ENCODE results near the gene OR2Z1. TPM values are rescaled to one million over a fixed set of nuclear protein-coding genes. Genes with fewer than 3 reads are reported as not detected.
"Not testable (repeated sequence)": the region's sequence is repeated elsewhere in the genome, so short reads cannot be mapped to it uniquely, and the experiment has no call there.

The OR2Z1 gene
- total RNA-seq, 4 donors from 2014 or later: not detected

DNA sequence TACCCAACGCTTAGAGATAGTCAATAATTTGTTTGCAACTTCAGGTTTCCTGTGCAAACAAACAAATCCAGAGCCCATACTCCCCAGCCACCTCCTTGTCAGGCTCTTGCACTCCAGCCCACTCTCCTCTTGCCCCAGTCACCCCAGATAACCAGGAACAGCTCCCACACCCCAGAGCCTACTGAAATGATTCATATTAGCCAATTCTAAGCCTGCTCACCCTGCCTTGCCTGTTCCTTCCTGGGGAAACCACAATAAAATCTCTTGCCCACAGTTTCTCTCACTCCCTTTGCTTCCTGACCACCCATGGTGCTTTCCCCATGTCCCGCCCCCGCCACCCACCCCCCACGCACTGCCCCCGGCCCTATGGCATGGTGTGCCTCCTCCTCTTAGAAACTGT lies 19.1 kb upstream of the OR2Z1 start:
- 20 to 33% methylated on average over 1 to 4 of the region's 5 CpGs for WGBS, 2 donors (ENCODE audit: low coverage in 1 of 2)
- TF ChIP-seq POLR2A (IDR thresholded peaks at IDR 0.05) (no peak), EP300 (IDR thresholded peaks at IDR 0.05) (no peak), CTCF (IDR thresholded peaks at IDR 0.05) (no peak)

GRCh38 chr19:8703223-8703622 lies 18.2 kb upstream of the OR2Z1 start:
- 47 to 54% methylated on average over 7 of the region's 7 CpGs for WGBS, 2 donors (ENCODE audit: low coverage in 1 of 2)
- peaks cover 55% of the 10 kb centered on the region for H3K27me3 ChIP-seq
- H3K9me3 ChIP-seq: no peaks in the 10 kb centered on the region
- H3K36me3 ChIP-seq: no peaks in the 10 kb centered on the region
- no peak overlapping the region for H3K4me3 ChIP-seq
- ATAC-seq: no peak
- TF ChIP-seq POLR2A (IDR thresholded peaks at IDR 0.05) (no peak), EP300 (IDR thresholded peaks at IDR 0.05) (no peak), CTCF (IDR thresholded peaks at IDR 0.05) (no peak), POLR2AphosphoS5 (IDR thresholded peaks at IDR 0.05) (no peak)
- H3K27ac ChIP-seq: no peak overlapping the region
- H3K4me1 ChIP-seq: no peaks in the 10 kb centered on the region

More for the DNA sequence above, 19.1 kb upstream of the OR2Z1 start:
- no peaks in the 10 kb centered on the region for H3K4me1 ChIP-seq
- no peak for ATAC-seq
- peaks cover 64% of the 10 kb centered on the region for H3K27me3 ChIP-seq
- H3K9me3 ChIP-seq: no peaks in the 10 kb centered on the region
- no peak overlapping the region for H3K4me3 ChIP-seq
- no peak overlapping the region for H3K27ac ChIP-seq
- H3K36me3 ChIP-seq: no peaks in the 10 kb centered on the region

GRCh38 chr19:8705304-8705703 lies 16.1 kb upstream of the OR2Z1 start:
- WGBS, 2 donors (ENCODE audit: low coverage in 1 of 2): 78 to 100% methylated on average over 1 to 3 of the region's 3 CpGs
- not testable (repeated sequence) for H3K27ac ChIP-seq, H3K4me3 ChIP-seq, H3K9me3 ChIP-seq, H3K36me3 ChIP-seq, H3K4me1 ChIP-seq, ATAC-seq
- peaks cover 41% of the 10 kb centered on the region for H3K27me3 ChIP-seq

DNA sequence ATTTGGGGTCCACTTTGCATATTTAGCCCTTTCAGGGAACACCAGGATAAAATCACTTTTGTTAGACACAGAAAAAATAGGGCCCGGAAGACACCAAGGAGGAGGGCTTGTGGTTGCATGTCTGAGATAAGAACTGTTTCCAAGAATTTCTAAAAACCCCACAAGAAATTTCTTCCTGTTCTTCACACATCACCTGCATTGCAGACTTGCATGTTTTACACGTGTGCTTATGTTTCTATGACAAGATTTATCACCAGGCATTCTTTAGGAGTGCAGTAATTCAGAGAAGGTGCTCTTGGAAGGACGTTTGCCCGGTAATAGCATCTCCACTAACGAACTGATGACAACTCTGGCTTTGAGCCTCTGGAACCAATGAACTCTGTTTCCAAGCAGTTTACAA lies 15.7 kb upstream of the OR2Z1 start:
- Histone ChIP-seq H3K4me3 (no peak overlapping the region), H3K27me3 (peaks cover 42% of the 10 kb centered on the region), H3K27ac (no peak overlapping the region), H3K36me3 (no peaks in the 10 kb centered on the region), H3K9me3 (no peaks in the 10 kb centered on the region), H3K4me1 (no peaks in the 10 kb centered on the region)
- TF ChIP-seq CTCF (IDR thresholded peaks at IDR 0.05) (no peak), POLR2A (IDR thresholded peaks at IDR 0.05) (no peak), EP300 (IDR thresholded peaks at IDR 0.05) (no peak), POLR2AphosphoS5 (IDR thresholded peaks at IDR 0.05) (no peak)
- no peak for ATAC-seq
- 30 to 42% methylated on average over 5 of the region's 5 CpGs for WGBS, 2 donors (ENCODE audit: low coverage in 1 of 2)

- Histone ChIP-seq H3K9me3 (peaks cover 0 to 16% (median 2%) of the 10 kb centered on the region in 3 donors), H3K27me3 (peaks cover 11% of the 10 kb centered on the region)
- ATAC-seq, H3K27ac ChIP-seq, H3K4me3 ChIP-seq, H3K4me1 ChIP-seq, H3K36me3 ChIP-seq: not testable (repeated sequence)
- WGBS, 2 donors (ENCODE audit: low coverage in 1 of 2): 65 to 85% methylated on average over 2 to 5 of the region's 7 CpGs
Measured at GRCh38 chr19:8710337-8710736, 11.1 kb upstream of the OR2Z1 start.

- no peak overlapping the region for H3K27ac ChIP-seq
- no peak for ATAC-seq
- no peaks in the 10 kb centered on the region for H3K9me3 ChIP-seq
- WGBS, 2 donors (ENCODE audit: low coverage in 1 of 2): 33 to 54% methylated on average over 2 of the region's 2 CpGs
- H3K4me3 ChIP-seq: no peak overlapping the region
- H3K27me3 ChIP-seq: peaks cover 37% of the 10 kb centered on the region
- no peaks in the 10 kb centered on the region for H3K36me3 ChIP-seq
- TF ChIP-seq EP300 (IDR thresholded peaks at IDR 0.05) (no peak), POLR2A (IDR thresholded peaks at IDR 0.05) (no peak), POLR2AphosphoS5 (IDR thresholded peaks at IDR 0.05) (no peak), CTCF (IDR thresholded peaks at IDR 0.05) (no peak)
- H3K4me1 ChIP-seq: no peaks in the 10 kb centered on the region
Measured at GRCh38 chr19:8722032-8722431, 598 bp downstream of the OR2Z1 start.

Data from gastroesophageal sphincter (tissue), 4 donors.